GM18909 (cell line): ENCODE results near the gene KLK14.

Experiments used
- ATAC-seq: cut with Tn5 transposase; IDR thresholded peaks from one replicate; pipeline ENCODE4 v1.9.1; 2021; ENCODE audit warnings: mild to moderate bottlenecking; ENCODE audit not compliant: unreplicated experiment, poor library complexity

The KLK14 gene

DNA sequence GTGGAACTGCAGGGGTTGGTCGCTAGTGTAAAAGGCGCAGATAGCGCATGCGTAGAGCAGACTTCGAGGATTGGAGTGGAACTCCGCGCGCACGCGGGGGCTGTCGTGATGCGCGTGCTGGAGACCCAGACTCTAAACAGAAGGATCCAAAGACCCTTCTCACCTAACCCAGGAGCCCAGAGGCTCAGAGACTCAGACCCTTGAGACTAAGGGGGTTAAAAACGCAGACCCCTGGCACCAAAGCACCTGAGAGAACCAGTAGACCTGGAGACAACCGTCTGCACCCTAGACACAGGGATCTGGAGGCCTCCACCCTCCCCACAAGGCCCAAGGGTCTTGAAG, 26.1 kb upstream of the KLK14 start:
- ATAC-seq: peak; percentile 34

DNA sequence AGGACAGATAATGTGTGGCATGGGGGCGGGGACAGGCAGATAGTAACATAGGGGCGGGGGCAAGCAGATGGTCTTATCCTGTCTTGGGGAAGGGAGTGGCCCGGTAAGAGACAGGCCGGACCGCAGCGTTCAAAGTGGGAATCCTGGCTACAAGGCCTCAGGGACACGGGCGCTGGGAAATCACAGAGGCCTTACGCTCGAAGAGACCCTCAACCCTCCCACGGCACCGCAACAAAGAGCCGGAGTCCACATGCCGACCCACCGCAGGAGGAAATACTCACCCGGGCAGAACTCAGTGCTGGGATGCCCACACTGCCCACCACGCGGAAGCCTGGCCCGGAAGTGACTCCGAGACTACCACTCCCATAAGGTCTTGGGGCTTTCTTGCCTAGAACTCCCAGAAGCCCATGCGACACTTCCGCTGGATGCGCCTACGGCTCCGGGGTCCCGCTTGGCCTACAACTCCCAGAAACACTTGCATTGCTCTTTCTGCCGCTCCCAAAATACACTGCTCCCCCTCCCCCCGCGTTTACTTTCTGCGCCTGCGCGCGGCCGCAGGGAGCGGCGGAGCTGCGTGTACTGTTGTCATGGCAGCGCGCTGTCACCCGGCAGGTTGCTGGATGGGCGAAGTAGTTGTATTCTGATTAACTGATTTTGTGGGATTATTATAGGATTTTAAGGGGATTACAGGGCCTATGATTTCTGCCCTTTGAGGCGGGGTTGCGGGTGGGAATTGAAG, 25.5 kb upstream of the KLK14 start, which contains the start of gene CTU1:
Gene CTU1 (minus strand): TSS at position 344 of the 739 bp plus-strand sequence. CDS start 3,840 bp downstream, outside the sequence.
- peak; percentile 95 for ATAC-seq

DNA sequence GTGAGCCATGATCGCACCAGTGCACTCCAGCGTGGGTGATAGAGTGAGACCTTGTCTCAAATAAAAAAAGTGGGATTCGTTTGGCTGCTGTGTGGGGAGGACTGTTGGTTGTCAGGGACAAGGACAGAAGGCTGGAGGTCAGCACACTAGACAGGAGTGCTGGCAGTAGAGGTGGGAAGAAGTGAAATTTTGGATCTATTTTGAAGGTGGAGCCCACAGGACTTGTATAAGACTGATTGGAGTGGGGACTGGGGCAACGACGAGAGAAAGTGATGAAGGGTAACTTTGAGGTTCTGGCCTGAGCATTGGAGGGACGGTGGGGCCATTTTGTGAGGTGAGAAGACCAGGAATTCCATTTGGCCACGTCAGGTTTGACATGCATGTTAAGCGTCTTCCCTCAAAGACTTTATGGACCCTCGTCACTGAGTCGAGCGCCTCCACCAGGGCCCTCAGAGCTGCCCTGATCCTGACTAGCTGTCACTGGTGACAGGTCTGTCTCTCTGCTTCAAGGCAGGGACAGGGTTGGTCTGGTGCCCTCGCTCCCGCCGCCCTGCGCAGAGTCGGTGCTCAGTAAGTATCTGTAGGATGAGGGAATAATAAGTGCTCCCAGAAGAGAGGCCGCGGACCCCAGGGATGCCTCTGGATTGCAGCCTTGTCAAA, 24.8 kb upstream of the KLK14 start:
- ATAC-seq: no peak

DNA sequence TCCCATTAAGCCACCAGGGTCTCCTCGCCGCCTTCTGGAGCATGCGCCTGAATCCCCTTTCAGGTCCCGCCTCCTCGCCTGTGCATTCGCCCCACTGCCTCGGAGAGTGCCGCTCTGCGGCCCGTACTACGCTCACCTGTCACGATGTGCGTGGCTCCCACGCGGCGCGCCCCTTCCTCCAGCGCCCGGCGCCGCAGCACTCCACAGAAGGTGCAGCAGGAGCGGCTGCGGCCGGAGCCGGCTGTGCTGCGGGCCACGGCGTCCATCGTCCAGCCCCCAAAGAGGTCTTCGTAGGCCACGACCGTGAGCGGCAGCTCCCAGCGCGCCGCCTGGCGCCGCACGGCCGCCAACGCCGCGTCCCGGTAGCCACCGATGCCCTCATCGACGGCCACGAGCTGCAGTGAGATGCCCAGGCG, 21.2 kb upstream of the KLK14 start:
- no peak for ATAC-seq

DNA sequence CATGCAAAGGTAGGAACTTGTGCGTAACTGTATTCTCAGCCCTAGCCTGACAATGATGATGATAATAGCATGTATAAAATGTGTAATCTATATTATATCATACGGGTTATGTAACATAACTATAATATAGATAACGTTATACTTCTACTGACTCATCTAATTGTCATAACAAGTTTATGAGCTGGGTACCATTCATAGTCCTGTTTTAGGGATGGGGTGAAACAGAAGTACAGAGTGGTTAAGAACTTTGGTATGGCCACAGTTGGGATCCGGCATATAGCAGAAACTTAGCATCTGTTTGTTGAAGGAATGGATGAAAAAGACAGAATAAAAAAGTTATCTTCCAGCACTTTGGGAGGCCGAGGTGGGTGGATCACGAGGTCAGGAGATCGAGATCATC, 20.3 kb upstream of the KLK14 start:
- ATAC-seq: no peak

DNA sequence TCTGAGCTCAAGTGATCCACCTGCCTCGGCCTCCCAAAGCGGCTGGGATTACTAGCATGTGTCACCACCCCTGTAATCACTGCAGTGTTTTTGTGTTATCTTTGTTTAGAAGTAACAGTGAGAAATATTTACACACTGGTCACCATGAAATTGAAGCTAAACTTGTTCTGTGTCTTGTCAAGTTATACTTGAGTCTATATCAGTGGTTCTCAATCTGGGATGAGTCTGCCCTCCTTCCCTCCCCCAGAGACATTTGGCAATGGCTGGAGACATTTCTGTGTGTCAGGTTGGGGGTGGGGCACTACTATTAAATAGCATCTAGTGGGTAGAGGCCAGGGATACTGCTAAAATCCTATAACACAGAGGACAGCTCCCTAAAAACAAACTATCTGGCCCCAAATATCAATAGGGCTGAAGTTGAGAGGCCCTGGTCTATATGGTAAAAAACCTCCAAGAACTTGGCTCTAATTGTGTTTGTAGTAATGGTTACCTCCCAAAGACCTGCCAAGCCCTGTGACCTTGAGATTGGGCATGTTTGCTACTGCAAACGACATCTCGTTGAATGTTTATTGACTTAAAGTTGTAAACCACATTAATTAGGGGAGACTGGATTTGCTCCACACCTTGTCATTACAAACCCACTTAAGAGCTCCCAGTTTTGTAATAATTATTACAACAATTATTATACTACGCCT, 18.6 kb upstream of the KLK14 start:
- no peak for ATAC-seq

DNA sequence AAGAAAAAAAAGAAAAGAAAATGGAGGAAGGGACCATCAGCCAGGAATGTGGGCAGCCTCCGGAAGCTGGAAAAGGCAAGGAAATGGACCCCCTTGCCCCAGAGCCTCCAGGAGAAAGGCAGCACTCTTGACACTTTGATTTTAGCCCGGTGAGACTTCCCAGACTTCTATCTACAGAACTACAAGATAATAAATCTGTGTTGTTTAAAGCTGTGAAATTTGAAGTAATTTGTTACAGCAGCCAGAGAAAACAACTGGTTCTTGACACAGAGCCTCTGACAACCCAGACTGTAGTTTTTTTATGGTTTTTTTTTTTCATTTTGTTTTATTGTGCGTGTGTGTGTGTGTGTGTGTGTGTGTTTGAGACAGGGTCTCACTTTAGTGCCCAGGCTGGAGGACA, 17.9 kb upstream of the KLK14 start:
- no peak for ATAC-seq

DNA sequence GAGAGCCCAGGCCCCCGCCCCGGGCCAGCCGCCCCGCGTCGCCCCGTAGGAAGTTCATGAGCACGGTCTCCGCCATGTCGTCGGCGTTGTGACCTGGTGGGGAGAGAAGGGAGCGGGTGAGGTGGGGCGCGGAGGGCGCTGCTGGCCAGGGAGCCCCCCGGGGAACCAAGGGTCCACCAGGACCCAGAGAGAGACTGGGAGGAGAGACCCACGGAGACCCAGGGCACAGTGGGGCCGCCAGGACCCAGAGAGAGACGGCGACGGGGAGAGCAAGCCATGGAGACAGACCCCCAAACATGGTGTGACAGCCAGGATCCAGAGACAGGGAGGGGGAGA, 16.3 kb upstream of the KLK14 start:
- ATAC-seq: no peak

DNA sequence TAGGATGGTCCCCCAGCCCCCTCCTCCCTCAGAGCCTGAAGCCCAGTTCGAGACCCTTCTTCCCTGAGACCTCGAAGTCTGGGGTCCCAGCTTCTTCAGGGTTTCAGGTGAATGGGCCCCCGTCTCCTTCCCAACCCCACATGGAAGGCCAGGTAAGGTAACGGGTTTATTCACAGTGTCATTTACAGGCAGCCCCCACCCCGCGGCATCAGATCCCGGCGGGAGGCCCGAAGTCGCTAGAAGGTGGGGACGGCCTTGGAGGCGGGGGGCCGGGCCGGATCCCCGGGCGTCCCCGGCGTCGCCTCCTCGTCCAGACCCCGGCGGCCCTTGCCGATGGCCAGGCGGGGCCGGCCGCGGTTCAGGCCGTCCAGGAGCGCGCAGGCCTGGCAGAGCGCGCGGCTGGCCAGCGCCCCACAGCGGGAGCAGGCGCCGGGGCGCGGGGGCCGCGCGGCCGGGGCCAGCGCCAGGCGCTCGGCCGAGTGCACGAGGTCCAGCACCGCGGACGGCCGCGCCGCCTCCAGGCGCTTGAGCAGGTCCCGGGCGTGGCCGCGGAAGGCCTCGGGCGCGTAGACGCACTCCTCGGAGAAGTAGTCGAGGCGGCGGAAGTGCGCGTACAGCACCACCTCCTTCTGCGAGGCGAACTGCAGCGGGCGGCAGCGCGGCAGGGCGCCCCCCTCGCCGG, 15.8 kb upstream of the KLK14 start:
- no peak for ATAC-seq

DNA sequence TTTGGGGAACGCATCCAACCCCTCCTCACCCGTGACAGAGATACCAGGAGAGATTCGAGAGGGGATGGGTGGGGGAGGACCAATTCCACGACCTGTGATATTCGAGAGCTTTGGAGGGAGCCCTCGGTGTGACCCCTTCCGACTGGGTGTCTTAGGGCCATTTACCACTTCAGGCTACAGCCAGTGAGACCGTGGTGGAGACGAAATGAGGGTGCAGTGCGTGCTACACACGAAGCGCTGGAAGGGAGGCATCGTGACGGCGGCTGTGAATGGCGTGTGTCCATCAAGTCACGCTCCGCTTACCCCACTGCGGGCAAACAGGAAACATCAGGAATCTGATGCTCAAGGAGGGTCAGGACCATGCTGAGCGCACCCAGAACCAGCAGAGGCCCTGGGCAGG, 15.1 kb upstream of the KLK14 start:
- no peak for ATAC-seq

DNA sequence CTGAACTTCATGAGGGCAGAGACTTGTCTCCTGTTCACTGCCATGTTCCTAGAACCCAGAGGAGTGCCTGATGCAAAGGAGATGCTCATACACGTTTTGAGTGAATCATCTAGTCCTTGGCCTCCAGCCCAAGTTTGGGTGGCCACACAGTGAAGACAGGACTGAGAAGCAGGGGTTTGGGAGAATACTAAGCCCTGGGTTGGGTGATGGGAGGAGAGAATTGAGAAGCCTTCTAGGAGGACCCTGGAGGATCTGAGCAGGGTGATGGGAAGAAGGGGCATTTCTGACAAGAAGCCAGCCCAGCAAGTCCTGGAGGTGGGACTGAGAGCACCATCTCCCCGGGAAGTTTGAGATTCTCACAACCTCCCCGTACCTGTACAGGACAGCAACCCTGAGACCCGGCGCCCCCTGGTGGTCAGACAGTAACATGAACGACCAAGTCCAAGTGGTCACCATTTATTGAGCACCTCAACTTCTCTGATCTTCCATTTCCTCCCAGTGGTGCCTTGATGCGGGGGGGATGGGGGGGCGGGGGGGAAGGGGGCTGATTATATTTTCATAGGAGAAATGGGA, 14.6 kb upstream of the KLK14 start:
- no peak for ATAC-seq

DNA sequence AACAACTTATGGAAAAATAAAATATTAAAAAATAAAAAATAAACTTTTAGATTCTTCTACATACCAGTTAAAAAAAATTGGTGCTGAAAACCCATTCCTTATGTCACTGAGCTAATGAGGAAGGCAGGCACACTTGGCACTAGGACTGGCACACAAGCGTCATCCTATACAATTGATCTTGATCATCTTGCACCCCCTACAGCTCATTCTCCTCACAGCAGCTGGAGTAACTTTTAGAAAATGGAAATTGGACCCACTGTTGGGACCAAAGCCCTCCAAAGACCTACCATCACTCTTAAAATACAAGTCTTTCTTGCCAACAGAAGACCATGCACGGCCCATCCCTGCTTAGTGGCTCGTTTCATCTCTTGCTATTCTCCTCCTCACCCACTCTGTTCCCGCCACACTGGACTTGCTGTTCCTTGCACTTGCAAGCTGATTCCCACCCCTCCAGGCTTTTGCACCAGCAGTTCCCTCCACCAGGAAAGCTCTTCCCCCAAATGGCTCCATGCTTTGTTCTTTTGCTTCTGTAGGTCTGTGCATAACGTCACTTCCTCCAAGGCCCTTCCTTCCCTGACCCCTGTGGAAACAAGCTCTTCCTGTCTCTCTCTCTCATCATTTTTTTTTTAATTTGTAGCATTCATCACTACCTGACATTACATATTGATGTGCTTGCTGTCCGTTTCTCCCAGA, 13.9 kb upstream of the KLK14 start:
- no peak for ATAC-seq

DNA sequence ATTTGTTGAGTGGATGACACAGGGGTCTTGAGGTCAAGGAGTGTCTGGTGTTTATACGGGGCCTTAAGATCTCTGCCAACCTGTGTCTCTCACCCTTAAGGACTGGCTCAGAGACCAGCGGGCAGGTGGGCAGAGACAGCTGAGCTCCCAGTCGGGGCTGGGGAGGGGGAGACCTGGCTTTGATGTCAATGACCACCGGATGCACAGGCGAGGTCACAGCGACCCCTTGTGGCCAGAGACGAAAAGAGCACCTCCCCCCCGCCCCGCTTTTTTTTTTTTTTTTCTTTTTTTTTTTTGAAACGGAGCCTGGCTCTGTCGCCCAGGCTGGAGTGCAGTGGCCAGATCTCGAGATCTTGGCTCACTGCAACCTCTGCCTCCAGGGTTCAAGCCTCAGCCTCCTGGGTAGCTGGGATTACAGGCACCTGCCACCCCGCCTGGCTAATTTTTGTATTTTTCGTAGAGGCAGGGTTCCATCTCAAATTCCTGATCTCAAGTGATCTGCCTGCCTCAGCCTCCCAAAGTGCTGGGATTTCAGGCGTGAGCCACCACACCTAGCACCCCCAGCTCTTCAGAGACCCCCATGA, 12.1 kb upstream of the KLK14 start:
- ATAC-seq: no peak

DNA sequence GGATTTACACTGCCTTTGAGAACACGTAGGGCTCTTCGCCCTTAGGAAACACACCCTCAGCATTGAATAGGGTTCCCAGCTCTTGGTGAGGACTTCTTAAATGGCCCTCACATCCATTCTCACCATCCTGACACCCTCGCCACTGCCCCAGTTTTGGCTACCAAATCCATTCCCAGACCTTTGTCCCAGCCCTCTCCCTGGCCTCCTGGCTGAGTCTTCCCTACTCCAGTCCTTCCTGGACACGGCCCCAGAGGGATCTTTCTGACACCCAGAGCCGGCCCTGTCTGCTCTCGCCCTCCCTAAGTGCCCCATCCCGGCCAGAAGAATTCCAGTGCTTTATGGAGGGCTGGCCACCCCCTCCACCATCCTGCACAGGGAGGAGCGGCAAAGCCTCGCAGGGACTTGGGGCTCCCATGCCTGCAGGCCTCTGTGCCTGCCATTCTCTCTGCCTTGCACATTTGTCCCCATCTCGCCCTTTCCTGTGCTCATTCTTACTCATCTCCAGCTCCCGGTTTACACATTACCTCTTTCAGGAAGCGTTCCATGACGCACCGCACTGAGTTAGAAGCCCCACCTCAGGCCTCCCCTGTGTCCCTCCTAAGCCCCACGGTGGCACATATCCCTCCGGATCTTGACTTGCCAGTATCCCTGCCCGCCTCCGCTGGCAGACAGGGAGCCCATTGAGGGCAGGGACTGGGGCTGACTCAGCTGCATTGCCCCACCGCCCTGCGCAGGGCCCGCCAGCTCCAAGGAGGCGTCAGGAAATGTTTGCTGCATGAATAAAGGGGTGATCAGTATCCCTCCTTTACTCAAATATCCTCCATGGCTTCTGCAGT, 11.0 kb upstream of the KLK14 start:
- ATAC-seq: no peak

DNA sequence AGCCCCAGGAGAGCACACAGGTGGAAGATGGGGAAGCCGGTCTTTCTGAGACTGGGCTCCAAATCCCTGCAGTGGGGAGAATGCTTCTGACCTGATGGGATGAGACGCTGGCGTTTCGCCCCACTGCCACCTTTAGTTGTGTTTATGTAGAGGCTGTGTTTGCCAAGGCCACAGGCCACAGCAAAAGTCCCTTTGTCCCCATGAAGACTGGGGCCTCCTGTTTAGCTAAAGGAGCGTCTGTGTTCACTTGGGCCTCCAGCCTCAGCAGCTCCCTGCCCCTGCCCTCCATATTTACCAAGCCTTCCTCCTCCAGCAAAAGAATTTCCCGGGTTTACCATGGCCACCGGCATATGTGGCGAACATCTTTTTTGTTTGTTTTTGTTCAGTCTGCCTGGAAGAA, 10.4 kb upstream of the KLK14 start:
- no peak for ATAC-seq

DNA sequence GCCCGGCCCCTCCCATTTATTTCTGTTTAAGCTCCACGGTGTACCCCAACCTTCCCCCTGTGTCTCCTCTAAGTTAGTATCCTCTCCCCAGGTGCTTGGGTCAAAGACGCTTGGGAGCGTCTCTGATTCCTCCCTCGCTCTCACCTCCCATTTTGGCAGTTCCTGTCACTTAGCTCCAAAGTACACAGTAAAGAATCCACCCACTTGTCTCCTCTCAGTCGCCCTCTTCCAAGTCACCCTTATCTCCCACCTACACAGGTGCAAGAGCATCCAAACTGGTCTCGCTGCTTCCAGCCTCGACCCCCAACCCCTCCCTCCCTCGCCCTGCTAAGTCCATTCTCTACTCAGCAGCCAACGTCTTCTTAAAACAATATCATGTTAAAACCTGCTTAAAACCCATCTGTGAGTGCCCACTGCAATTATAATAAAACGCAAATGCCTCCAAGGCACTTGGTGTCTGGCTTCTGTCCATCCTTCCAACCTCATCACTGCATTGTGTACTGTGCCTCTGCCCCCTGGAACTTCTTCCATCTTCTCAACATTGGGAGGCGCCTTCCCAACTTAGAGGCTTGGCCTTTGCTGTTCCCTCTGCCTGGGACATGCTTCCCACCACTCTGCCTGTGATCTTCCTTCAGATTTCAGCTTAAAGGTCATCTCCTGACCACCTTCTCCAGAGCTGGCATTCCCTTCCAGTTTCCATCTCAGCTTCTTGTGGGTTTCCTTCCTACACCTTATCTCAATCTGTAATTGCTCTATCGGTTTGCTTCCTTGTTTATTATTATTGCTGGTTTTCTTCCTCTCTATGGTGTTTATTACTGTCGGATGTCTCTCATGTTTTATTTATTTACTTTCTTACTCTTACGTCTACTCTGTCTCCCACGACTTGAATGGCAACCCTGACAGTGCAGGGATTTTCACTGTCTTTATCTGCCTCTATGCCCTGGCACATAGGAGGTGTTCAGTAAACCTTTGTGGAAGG, 9.5 kb upstream of the KLK14 start:
- ATAC-seq: no peak

DNA sequence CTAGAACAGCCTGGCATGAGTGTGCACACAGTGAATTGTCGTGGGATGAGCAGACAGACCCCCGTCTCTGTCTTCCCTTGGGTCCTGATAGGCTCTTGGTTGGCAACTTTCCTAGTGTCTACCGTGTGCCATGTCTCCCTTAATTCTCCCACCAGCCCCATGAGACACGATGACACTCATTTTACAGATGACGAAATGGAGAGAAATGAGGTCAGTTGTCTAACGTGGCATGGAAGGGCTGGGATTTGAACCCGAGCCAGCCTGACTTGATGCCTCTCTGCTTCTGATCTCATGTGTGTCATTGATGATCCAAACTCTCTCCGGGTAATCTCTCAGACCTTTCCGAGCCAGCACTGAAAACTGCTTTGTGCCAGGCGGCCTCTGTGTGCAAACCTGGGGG, 8.4 kb upstream of the KLK14 start:
- no peak for ATAC-seq

DNA sequence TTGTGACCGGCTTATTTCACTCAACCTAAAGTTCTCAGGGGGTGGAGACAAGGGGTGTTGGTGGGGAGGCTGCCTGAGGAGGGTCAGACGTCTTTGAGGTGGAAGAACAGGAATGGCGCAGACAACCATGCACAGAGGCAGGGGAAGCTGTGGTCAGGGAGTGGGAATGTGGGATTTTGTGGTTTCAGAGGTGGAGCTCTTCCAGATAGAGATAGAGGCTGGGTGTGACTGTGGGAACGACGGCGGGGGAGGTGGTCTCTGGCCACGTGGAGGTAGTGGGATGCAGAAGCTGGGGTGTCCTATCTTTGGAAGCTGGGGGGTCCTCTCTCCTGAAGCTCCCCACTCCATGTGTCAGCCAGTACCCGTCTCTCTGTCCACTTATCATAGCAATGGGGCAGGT, 7.8 kb upstream of the KLK14 start:
- ATAC-seq: no peak
